Mucosa of stomach (tissue), 1 donor: ENCODE measurements around the gene KSR1.

Source experiments
- H3K27me3 ChIP-seq: one replicate; pipeline ENCODE4 v1.7.0; 2013; ENCODE audit warnings: mild to moderate bottlenecking, low read length; ENCODE audit not compliant: control insufficient read depth, insufficient read depth
- H3K36me3 ChIP-seq: one replicate; pipeline ENCODE4 v1.7.0; 2013; ENCODE audit warnings: low read length; ENCODE audit not compliant: control insufficient read depth, insufficient read depth
- H3K4me1 ChIP-seq: one replicate; pipeline ENCODE4 v1.7.0; 2013; ENCODE audit warnings: mild to moderate bottlenecking, low read length; ENCODE audit not compliant: control insufficient read depth, insufficient read depth
- H3K4me3 ChIP-seq: one replicate; pipeline ENCODE4 v1.7.0; 2013; ENCODE audit warnings: low read length
- H3K9ac ChIP-seq: one replicate; pipeline ENCODE4 v1.7.0; 2013; ENCODE audit warnings: mild to moderate bottlenecking, low read length, moderate library complexity
- H3K9me3 ChIP-seq: one replicate; pipeline ENCODE4 v1.7.0; 2013; ENCODE audit warnings: mild to moderate bottlenecking, low read length, moderate library complexity; ENCODE audit not compliant: control insufficient read depth
- donor health status: Pancreatic carcinoma.

The KSR1 gene

DNA sequence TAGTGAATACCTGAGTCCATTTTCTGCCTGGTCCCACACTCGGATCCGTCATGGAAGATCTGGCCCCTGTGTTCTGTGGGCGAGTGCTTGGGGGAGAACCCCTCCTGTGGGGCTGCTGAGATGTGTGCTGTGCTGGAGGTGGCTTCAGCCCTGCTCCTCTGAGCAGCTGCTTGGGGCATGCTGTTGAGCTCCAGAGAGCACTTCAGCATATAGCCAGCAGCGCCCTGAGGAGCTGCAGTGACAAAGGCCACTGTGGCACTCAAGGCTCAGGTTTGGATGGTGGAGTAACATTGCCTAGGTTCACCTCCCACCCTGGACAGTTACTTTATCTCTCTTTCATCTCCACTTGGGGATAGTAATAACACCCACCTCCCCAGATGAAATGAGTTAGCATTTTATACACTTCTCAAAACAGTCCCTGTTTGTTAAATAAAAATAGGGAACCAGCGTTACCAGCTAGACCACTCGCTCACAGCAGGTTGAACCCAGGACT lies 75.3 kb downstream of the KSR1 start:
- H3K4me3 ChIP-seq: no peak overlapping the region
- no peaks in the 10 kb centered on the region for H3K36me3 ChIP-seq
- no peak overlapping the region for H3K9ac ChIP-seq
- no peaks in the 10 kb centered on the region for H3K27me3 ChIP-seq
- H3K9me3 ChIP-seq: no peaks in the 10 kb centered on the region
- H3K4me1 ChIP-seq: peaks cover 50% of the 10 kb centered on the region

GRCh38 chr17:27532269-27533263 lies 76.3 kb downstream of the KSR1 start:
- H3K27me3 ChIP-seq: no peaks in the 10 kb centered on the region
- H3K4me3 ChIP-seq: no peak overlapping the region
- H3K36me3 ChIP-seq: no peaks in the 10 kb centered on the region
- no peaks in the 10 kb centered on the region for H3K9me3 ChIP-seq
- H3K4me1 ChIP-seq: peaks cover 50% of the 10 kb centered on the region
- H3K9ac ChIP-seq: no peak overlapping the region

GRCh38 chr17:27533874-27534815 lies 77.9 kb downstream of the KSR1 start:
- no peak overlapping the region for H3K4me3 ChIP-seq
- H3K4me1 ChIP-seq: peaks cover 59% of the 10 kb centered on the region

GRCh38 chr17:27535178-27535928 lies 79.1 kb downstream of the KSR1 start:
- H3K27me3 ChIP-seq: no peaks in the 10 kb centered on the region
- H3K9ac ChIP-seq: no peak overlapping the region
- H3K4me3 ChIP-seq: no peak overlapping the region
- H3K9me3 ChIP-seq: no peaks in the 10 kb centered on the region
- no peaks in the 10 kb centered on the region for H3K36me3 ChIP-seq
- H3K4me1 ChIP-seq: peaks cover 59% of the 10 kb centered on the region

More at GRCh38 chr17:27533874-27534815, 77.9 kb downstream of the KSR1 start:
- Histone ChIP-seq H3K9ac (no peak overlapping the region), H3K27me3 (no peaks in the 10 kb centered on the region), H3K9me3 (no peaks in the 10 kb centered on the region), H3K36me3 (no peaks in the 10 kb centered on the region)

DNA sequence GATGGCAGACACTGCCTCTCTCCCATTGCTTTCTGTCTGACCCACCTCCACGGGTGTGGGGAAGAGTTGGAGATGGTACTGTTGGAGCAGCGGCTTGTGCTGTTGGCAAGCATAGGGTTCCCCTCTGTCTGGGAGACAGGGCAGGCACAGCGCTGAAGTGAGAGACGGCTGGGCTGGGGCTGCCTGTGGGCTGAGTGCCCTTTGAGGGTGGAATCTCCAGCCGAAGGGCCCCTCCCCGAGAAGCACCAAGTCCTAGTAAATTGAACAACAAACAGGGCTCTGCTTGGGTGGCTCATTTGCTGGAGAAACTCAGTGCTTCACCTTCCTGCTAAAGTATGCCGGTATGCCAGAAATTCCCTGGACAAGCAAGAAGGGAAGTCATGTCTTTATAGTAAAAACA lies 79.7 kb downstream of the KSR1 start:
- no peaks in the 10 kb centered on the region for H3K9me3 ChIP-seq
- no peaks in the 10 kb centered on the region for H3K36me3 ChIP-seq
- no peak overlapping the region for H3K4me3 ChIP-seq
- no peak overlapping the region for H3K9ac ChIP-seq
- H3K4me1 ChIP-seq: peaks cover 59% of the 10 kb centered on the region
- H3K27me3 ChIP-seq: no peaks in the 10 kb centered on the region

GRCh38 chr17:27536781-27537180 lies 80.5 kb downstream of the KSR1 start:
- no peak overlapping the region for H3K4me3 ChIP-seq
- H3K36me3 ChIP-seq: no peaks in the 10 kb centered on the region
- no peak overlapping the region for H3K9ac ChIP-seq
- peaks cover 58% of the 10 kb centered on the region for H3K4me1 ChIP-seq
- H3K9me3 ChIP-seq: no peaks in the 10 kb centered on the region
- H3K27me3 ChIP-seq: no peaks in the 10 kb centered on the region

DNA sequence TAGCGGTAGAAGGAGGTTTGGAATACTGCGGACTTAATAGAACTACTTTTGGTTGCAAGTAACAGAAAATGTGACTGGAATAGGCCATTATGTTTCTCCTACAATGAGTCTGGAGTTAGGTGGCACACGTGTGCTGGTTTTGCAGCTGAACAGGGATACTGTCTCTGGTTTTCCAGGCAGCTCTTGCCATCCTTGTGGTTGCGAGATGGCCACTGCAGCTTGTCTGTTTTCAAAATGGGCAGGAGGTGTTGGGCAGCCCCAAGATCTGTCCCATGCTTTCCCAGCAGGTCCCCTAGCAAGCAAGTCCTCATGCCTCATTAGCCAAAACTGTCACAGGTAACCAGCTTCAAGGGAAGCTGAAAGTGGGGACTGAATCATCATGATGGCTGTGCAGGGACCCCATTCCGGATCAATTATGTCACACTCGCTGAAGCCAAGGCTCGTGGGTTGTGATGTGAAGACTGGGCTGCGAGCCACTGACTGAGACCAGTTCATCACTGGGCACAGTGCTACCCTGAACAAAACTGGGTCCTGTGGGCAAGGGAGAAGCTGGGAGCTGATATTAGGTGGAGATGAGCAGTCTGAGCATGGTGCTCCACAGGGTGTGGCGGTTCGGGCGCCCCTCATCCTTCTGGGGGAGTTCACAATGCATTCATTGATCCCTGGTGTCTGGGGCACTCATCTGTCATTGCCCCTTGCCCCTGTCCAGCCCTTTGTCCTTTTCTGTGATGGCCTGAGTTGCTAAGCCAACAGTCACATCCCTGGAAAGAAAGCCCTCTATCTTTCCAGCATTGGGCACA lies 82.1 kb downstream of the KSR1 start:
- Histone ChIP-seq H3K9me3 (no peaks in the 10 kb centered on the region), H3K4me1 (peaks cover 69% of the 10 kb centered on the region), H3K4me3 (no peak overlapping the region), H3K27me3 (no peaks in the 10 kb centered on the region), H3K9ac (no peak overlapping the region), H3K36me3 (no peaks in the 10 kb centered on the region)

DNA sequence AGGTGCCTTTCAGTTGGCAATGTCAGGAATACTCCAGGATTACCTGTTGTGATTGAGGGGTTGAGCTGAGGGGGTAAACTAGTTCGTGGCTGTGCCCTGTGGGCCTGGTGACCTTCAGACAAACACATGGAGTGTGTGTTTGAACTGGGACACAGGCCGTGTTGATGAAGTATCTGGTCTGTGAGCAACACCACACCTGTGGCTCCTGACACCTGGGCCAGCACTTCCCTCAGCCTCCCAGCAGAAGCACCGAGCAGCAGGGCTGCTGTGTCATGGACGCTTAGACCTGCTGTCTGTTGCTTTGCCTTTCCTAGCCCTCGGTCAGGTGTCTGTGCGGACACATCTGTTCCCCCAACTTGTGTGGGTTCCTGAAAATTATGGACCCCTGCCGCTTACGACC lies 82.9 kb downstream of the KSR1 start:
- Histone ChIP-seq H3K9me3 (no peaks in the 10 kb centered on the region), H3K27me3 (no peaks in the 10 kb centered on the region), H3K36me3 (no peaks in the 10 kb centered on the region), H3K4me3 (no peak overlapping the region), H3K9ac (no peak overlapping the region), H3K4me1 (peaks cover 66% of the 10 kb centered on the region)

GRCh38 chr17:27539794-27540317 lies 83.6 kb downstream of the KSR1 start:
- Histone ChIP-seq H3K9ac (no peak overlapping the region), H3K9me3 (no peaks in the 10 kb centered on the region), H3K4me1 (peaks cover 59% of the 10 kb centered on the region)

DNA sequence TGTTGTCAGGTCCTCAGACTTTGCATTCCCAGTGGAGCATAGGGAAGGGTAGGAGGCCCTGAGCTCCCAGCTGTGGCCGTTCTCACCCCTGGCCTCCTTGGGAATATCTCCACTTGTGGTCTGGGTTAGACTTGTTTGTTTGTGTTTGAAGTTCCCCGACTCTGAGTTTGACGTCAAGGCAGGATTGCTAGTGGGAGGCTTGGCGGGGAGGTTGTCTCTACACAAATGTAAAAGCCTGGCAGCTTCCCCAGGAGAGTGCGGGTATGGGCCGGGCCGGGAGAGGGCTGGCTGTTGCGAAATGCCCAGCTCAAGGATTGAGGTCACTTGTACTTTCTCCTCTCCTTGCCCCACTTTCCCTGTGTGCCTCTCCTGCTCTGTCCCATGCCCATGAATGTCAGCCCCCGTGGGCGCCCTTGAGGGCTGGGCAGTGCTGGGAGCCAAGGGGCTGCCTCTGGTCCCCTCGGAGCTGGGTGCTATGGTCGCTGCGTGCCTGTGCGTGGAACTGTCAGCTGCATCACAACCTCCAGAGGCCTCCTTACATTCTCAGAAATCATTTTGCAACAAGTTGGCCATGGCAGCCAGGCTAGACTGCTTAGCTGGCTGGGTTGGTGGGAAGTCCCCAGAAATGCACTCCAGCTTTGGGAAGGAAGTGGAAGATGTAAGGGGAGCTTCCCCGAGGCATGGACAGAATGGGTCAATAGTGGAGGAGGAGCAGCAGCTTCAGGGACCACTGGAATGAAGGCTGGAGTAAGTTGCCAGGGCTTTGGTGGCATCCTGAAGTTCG lies 84.3 kb downstream of the KSR1 start:
- Histone ChIP-seq H3K9me3 (no peaks in the 10 kb centered on the region), H3K4me3 (no peak overlapping the region), H3K9ac (no peak overlapping the region), H3K36me3 (no peaks in the 10 kb centered on the region), H3K27me3 (no peaks in the 10 kb centered on the region), H3K4me1 (peaks cover 55% of the 10 kb centered on the region)

More at GRCh38 chr17:27539794-27540317, 83.6 kb downstream of the KSR1 start:
- Histone ChIP-seq H3K36me3 (no peaks in the 10 kb centered on the region), H3K4me3 (no peak overlapping the region), H3K27me3 (no peaks in the 10 kb centered on the region)
